ENCODE measurements around the gene ATP10D.

Gene ATP10D

DNA sequence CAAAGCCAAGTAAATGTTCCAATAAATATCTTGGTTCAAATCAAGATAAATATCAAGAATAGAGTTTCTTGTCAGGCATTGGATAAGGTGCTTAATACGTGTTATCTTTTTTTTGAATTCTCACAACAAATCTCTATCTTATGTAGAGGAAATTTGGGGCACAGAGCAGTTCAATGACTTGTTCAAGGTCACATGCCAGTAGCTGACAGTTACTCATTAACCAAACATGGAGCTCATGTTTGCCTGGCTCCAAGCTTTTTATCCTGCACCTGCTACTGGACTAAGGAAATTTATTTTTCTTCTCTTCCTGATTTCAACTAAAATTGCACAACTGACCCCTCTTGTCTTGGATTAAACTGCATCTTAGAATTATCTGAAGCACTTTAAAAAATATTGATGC is 76.3 kb downstream of the ATP10D start:
- Histone ChIP-seq H3K4me2 (ENCODE audit: low read length) (no peak overlapping the region), H2BK12ac (ENCODE audit: low read length) (no peak overlapping the region), H3K79me1 (ENCODE audit: low read length) (peaks cover 29% of the 10 kb centered on the region), H3K4me3 (ENCODE audit: low read depth, low read length) (no peak overlapping the region), H3K18ac (ENCODE audit: low read length) (no peak overlapping the region), H3K9me3 (ENCODE audit: insufficient read depth, low read depth, low read length) (no peaks in the 10 kb centered on the region), H2AFZ (ENCODE audit: insufficient read depth, low read length, poor library complexity) (no peak overlapping the region), H3K36me3 (ENCODE audit: control insufficient read depth in 1 of 2, insufficient read depth in 2 of 2, low read length in 2 of 2) (peaks cover 11 to 25% of the 10 kb centered on the region in 2 experiments), H3K14ac (ENCODE audit: low read length) (no peak overlapping the region), H3K4me1 (ENCODE audit: control insufficient read depth in 1 of 2, insufficient read depth in 2 of 2, low read length in 2 of 2) (peaks cover 0 to 8% of the 10 kb centered on the region in 2 experiments), H3K9ac (ENCODE audit: low read length) (no peak overlapping the region), H2BK120ac (ENCODE audit: insufficient read depth, low read length, poor library complexity) (no peak overlapping the region), H4K8ac (ENCODE audit: low read depth, low read length) (no peak overlapping the region), H3K79me2 (ENCODE audit: control insufficient read depth, insufficient read depth, low read length, poor library complexity) (no peaks in the 10 kb centered on the region), H3K4ac (ENCODE audit: low read depth, low read length) (no peak overlapping the region), H3K27me3 (ENCODE audit: insufficient read depth, low read length) (no peaks in the 10 kb centered on the region), H4K91ac (ENCODE audit: low read depth, low read length) (peak overlapping the region; percentile 18), H2BK5ac (ENCODE audit: low read depth, low read length, poor library complexity) (peak overlapping the region; percentile 49), H4K12ac (ENCODE audit: low read depth, low read length) (no peak overlapping the region), H3K23ac (ENCODE audit: low read length) (no peak overlapping the region), H3K27ac (ENCODE audit: low read depth, low read length) (peak overlapping the region; percentile 92), H2AK5ac (ENCODE audit: low read length) (no peak overlapping the region)
- DNase-seq: no peak
- no CpG with 5 or more reads among the region's 1 CpG for WGBS (ENCODE audit: extremely low coverage, insufficient coverage, insufficient read length)

DNA sequence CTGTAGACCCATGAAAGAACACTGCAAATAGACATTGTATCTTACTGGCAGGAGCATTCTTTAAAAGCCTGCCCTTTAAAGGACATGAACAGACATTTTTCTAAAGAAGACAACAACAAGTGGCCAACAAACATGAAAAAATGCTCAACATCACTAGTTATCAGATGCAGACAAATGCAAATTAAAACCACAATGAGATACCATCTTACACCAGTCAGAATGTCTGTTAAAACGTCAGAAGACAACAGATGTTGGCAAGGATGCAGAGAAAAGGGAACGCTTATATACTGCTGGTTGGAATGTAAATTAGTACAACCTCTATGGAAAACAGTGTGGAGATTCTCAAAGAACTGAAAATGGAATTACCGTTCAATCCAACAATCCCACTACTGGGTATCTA is 77.2 kb downstream of the ATP10D start:
- Histone ChIP-seq H2AFZ (ENCODE audit: insufficient read depth, low read length, poor library complexity) (no peak overlapping the region), H3K79me2 (ENCODE audit: control insufficient read depth, insufficient read depth, low read length, poor library complexity) (no peaks in the 10 kb centered on the region), H4K12ac (ENCODE audit: low read depth, low read length) (no peak overlapping the region), H3K9me3 (ENCODE audit: insufficient read depth, low read depth, low read length) (no peaks in the 10 kb centered on the region), H2BK120ac (ENCODE audit: insufficient read depth, low read length, poor library complexity) (no peak overlapping the region), H4K91ac (ENCODE audit: low read depth, low read length) (no peak overlapping the region), H3K4me2 (ENCODE audit: low read length) (no peak overlapping the region), H2BK5ac (ENCODE audit: low read depth, low read length, poor library complexity) (no peak overlapping the region), H3K27me3 (ENCODE audit: insufficient read depth, low read length) (no peaks in the 10 kb centered on the region), H3K27ac (ENCODE audit: low read depth, low read length) (peak overlapping the region; percentile 79), H2BK12ac (ENCODE audit: low read length) (no peak overlapping the region), H3K4ac (ENCODE audit: low read depth, low read length) (no peak overlapping the region), H3K4me1 (ENCODE audit: control insufficient read depth in 1 of 2, insufficient read depth in 2 of 2, low read length in 2 of 2) (peaks cover 0 to 8% of the 10 kb centered on the region in 2 experiments), H3K14ac (ENCODE audit: low read length) (no peak overlapping the region), H3K36me3 (ENCODE audit: control insufficient read depth in 1 of 2, insufficient read depth in 2 of 2, low read length in 2 of 2) (peaks cover 11 to 27% of the 10 kb centered on the region in 2 experiments), H2AK5ac (ENCODE audit: low read length) (no peak overlapping the region), H3K4me3 (ENCODE audit: low read depth, low read length) (no peak overlapping the region), H3K79me1 (ENCODE audit: low read length) (peaks cover 32% of the 10 kb centered on the region), H3K9ac (ENCODE audit: low read length) (no peak overlapping the region), H3K18ac (ENCODE audit: low read length) (no peak overlapping the region), H3K23ac (ENCODE audit: low read length) (no peak overlapping the region), H4K8ac (ENCODE audit: low read depth, low read length) (no peak overlapping the region)
- DNase-seq: peak; percentile 39 to 85
- no CpG with 5 or more reads among the region's 3 CpGs for WGBS (ENCODE audit: extremely low coverage, insufficient coverage, insufficient read length)

- H2BK12ac ChIP-seq (ENCODE audit: low read length): no peak overlapping the region
- H2AFZ ChIP-seq (ENCODE audit: insufficient read depth, low read length, poor library complexity): no peak overlapping the region
- no peak overlapping the region for H4K8ac ChIP-seq (ENCODE audit: low read depth, low read length)
- peaks cover 39% of the 10 kb centered on the region for H3K79me1 ChIP-seq (ENCODE audit: low read length)
- H3K9me3 ChIP-seq (ENCODE audit: insufficient read depth, low read depth, low read length): no peaks in the 10 kb centered on the region
- peaks cover 3 to 14% of the 10 kb centered on the region in 2 experiments for H3K4me1 ChIP-seq (ENCODE audit: control insufficient read depth in 1 of 2, insufficient read depth in 2 of 2, low read length in 2 of 2)
- WGBS (ENCODE audit: extremely low coverage, insufficient coverage, insufficient read length): no CpG with 5 or more reads among the region's 2 CpGs
- H2AK5ac ChIP-seq (ENCODE audit: low read length): no peak overlapping the region
- no peak overlapping the region for H3K4me3 ChIP-seq (ENCODE audit: low read depth, low read length)
- peak overlapping the region; percentile 14 for H3K4ac ChIP-seq (ENCODE audit: low read depth, low read length)
- peak overlapping the region; percentile 27 for H3K27ac ChIP-seq (ENCODE audit: low read depth, low read length)
- no peak overlapping the region for H3K4me2 ChIP-seq (ENCODE audit: low read length)
- no peak overlapping the region for H4K12ac ChIP-seq (ENCODE audit: low read depth, low read length)
- no peak overlapping the region for H3K18ac ChIP-seq (ENCODE audit: low read length)
- H2BK120ac ChIP-seq (ENCODE audit: insufficient read depth, low read length, poor library complexity): no peak overlapping the region
- H3K36me3 ChIP-seq (ENCODE audit: control insufficient read depth in 1 of 2, insufficient read depth in 2 of 2, low read length in 2 of 2): peaks cover 7 to 20% of the 10 kb centered on the region in 2 experiments
- no peak overlapping the region for H3K14ac ChIP-seq (ENCODE audit: low read length)
- no peaks in the 10 kb centered on the region for H3K27me3 ChIP-seq (ENCODE audit: insufficient read depth, low read length)
- no peak overlapping the region for H3K9ac ChIP-seq (ENCODE audit: low read length)
- H4K91ac ChIP-seq (ENCODE audit: low read depth, low read length): peak overlapping the region; percentile 35
- no peak overlapping the region for H3K23ac ChIP-seq (ENCODE audit: low read length)
- DNase-seq: no peak
- H3K79me2 ChIP-seq (ENCODE audit: control insufficient read depth, insufficient read depth, low read length, poor library complexity): peaks cover 3% of the 10 kb centered on the region
- H2BK5ac ChIP-seq (ENCODE audit: low read depth, low read length, poor library complexity): peak overlapping the region; percentile 52
These were observed 81.5 kb downstream of the ATP10D start for GRCh38 chr4:47566566-47566965.

DNA sequence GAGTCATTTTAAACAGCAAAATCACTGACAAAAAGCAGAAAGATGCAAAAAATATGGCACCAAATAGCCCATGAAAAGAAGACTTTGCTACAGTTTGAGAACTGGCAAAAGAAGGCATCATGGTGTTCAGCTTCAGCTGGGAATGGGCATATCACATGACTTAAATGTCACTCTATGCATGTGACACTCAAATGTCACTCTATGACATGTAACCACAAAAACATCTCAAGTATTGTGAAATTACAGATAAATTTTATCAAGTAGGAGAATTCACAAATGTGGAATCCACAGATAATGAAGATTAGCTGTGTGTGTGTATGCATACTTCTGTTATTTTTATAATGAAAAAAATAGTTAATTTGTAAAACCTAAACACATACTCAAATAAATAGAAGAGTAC is 81.9 kb downstream of the ATP10D start:
- Histone ChIP-seq H3K36me3 (ENCODE audit: control insufficient read depth in 1 of 2, insufficient read depth in 2 of 2, low read length in 2 of 2) (peaks cover 7 to 24% of the 10 kb centered on the region in 2 experiments), H3K79me1 (ENCODE audit: low read length) (peaks cover 40% of the 10 kb centered on the region), H2AK5ac (ENCODE audit: low read length) (no peak overlapping the region)

More for the DNA sequence above, 81.9 kb downstream of the ATP10D start:
- Histone ChIP-seq H2BK12ac (ENCODE audit: low read length) (no peak overlapping the region), H2BK120ac (ENCODE audit: insufficient read depth, low read length, poor library complexity) (no peak overlapping the region), H4K12ac (ENCODE audit: low read depth, low read length) (no peak overlapping the region), H3K27ac (ENCODE audit: low read depth, low read length) (peak overlapping the region; percentile 27), H2AFZ (ENCODE audit: insufficient read depth, low read length, poor library complexity) (no peak overlapping the region), H3K79me2 (ENCODE audit: control insufficient read depth, insufficient read depth, low read length, poor library complexity) (peaks cover 3% of the 10 kb centered on the region), H4K91ac (ENCODE audit: low read depth, low read length) (peak overlapping the region; percentile 35), H3K14ac (ENCODE audit: low read length) (no peak overlapping the region), H3K9me3 (ENCODE audit: insufficient read depth, low read depth, low read length) (no peaks in the 10 kb centered on the region), H2BK5ac (ENCODE audit: low read depth, low read length, poor library complexity) (peak overlapping the region; percentile 52), H3K4me1 (ENCODE audit: control insufficient read depth in 1 of 2, insufficient read depth in 2 of 2, low read length in 2 of 2) (peaks cover 3 to 17% of the 10 kb centered on the region in 2 experiments), H3K4me3 (ENCODE audit: low read depth, low read length) (no peak overlapping the region), H3K23ac (ENCODE audit: low read length) (no peak overlapping the region), H4K8ac (ENCODE audit: low read depth, low read length) (no peak overlapping the region), H3K4me2 (ENCODE audit: low read length) (no peak overlapping the region), H3K9ac (ENCODE audit: low read length) (no peak overlapping the region), H3K18ac (ENCODE audit: low read length) (no peak overlapping the region), H3K4ac (ENCODE audit: low read depth, low read length) (peak overlapping the region; percentile 14), H3K27me3 (ENCODE audit: insufficient read depth, low read length) (no peaks in the 10 kb centered on the region)
- peak in 1 of 2 donors; percentile 66 for DNase-seq
